ENCODE data around the gene NLRP7.
A peak's percentile ranks its signal among the peaks of the same experiment; 100 is the strongest.
"Not testable (repeated sequence)": the region's sequence is repeated elsewhere in the genome, so short reads cannot be mapped to it uniquely, and the experiment has no call there.

The NLRP7 gene

GRCh38 chr19:54947381-54947780 lies at the start of gene NLRP7:
Gene NLRP7 (minus strand): TSS chr19:54947530.
- no peak for DNase-seq

GRCh38 chr19:54995561-54995960 lies 48.2 kb upstream of the NLRP7 start:
- no peak for DNase-seq

GRCh38 chr19:54989531-54989930 lies 42.2 kb upstream of the NLRP7 start:
- DNase-seq, result not testable (repeated sequence)

GRCh38 chr19:54982562-54982961 lies 35.2 kb upstream of the NLRP7 start:
- DNase-seq, result not testable (repeated sequence)

GRCh38 chr19:54973229-54974090 lies 26.1 kb upstream of the NLRP7 start:
- not testable (repeated sequence) for DNase-seq

DNA sequence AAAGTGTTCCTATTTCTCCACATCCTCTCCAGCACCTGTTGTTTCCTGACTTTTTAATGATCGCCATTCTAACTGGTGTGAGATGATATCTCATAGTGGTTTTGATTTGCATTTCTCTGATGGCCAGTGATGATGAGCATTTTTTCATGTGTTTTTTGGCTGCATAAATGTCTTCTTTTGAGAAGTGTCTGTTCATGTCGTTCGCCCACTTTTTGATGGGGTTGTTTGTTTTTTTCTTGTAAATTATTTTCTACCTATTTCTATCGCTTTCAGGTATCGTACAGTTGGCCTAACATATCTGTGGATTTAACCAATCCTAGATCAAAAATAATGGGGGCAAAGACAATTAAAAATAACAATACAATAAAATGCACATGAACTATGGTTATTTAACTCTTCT lies 24.1 kb upstream of the NLRP7 start:
- not testable (repeated sequence) for DNase-seq

GRCh38 chr19:54969647-54970046 lies 22.3 kb upstream of the NLRP7 start:
- DNase-seq, result no peak

GRCh38 chr19:54967611-54968010 lies 20.3 kb upstream of the NLRP7 start:
- no peak for DNase-seq

DNA sequence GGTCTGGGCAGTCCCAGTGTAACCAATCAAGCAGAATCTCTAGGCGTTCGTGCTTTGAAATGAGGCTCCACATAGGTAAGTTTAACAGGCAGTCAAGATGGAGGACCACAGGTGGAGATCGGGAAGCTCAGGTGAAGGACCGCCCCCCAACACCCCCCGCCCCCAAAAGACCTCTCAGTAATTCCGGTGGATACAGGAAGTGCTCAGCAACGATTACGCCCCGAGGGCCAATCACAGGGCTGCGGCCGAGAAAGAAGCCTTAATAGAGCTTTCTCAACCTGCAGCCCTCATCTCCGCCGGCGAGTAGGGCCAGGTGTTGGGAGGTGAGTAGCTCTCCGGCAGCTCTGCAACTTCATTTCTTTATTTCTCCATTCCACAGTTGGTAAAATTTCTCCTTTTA lies 17.7 kb upstream of the NLRP7 start:
- DNase-seq, result peak; percentile 3

GRCh38 chr19:54959840-54960239 lies 12.5 kb upstream of the NLRP7 start:
- DNase-seq, result no peak

DNA sequence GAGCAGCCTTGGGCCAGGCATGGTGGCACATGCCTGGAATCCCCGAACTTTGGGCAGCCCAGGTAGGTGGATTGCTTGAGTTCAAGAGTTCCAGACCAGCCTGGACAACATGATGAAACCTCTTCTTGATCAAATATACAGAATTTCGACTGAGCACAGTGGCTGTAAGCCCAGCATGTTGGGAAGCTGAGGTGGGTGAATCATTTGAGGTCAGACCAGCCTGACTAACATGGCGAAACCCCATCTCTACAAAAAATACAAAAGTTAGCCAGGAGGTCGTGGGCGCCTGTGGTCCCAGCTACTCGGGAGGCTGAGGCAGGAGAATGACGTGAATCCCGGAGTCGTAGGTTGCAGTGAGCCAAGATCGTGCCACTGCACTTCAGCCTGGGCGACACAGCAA lies 8.0 kb upstream of the NLRP7 start:
- no peak for DNase-seq

DNA sequence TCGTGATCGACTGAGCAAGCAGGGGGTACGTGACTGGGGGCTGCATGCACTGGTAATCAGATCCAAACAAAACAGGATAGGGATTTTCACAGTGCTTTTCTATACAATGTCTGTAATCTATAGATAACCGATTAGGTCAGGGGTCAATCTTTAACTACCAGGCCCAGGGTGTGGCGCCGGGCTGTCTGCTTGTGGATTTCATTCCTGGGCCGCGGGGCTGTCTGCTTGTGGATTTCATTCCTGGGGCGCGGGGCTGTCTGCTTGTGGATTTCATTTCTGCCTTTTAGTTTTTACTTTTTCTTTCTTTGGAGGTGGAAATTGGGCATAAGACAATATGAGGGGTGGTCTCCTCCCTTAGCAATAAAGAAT lies 6.0 kb upstream of the NLRP7 start:
- not testable (repeated sequence) for DNase-seq

- DNase-seq, result no peak
Measured at GRCh38 chr19:54952591-54953344, 5.4 kb upstream of the NLRP7 start.

DNA sequence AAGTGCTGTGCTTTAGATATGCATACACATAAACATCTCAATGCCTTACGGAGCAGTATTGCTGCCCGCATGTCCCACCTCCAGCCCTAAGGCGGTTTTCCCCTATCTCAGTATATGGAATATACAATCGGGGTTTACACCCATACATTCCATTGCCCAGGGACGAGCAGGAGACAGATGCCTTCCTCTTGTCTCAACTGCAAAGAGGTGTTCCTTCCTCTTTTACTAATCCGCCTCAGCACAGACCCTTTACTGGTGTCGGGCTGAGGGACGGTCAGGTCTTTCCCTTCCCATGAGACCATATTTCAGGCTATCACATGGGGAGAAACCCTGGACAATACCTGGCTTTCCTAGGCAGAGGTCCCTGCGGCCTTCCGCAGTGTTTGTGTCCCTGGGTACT lies 3.2 kb upstream of the NLRP7 start:
- DNase-seq, result not testable (repeated sequence)

DNA sequence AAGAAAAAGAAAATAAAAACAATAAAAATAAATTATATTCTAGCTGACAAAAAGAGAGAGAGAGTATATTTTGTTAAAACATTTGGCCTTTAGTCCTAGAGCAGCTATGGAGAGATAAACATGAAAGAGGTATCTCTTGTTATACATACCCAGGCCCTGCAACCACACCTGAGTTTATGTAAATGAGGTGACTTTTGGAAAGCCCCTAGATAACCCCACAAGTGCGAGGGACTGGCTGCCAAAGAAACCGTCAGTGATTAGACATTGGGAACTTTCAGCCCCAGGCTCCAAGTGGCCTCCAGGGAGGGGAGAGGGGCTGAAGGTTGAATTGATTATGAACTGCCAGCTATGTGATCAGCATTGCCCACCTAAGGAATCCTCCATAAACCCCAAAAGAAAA lies 2.1 kb upstream of the NLRP7 start:
- DNase-seq, result no peak

- DNase-seq, result not testable (repeated sequence)
Measured at GRCh38 chr19:54943772-54944361, 3.5 kb downstream of the NLRP7 start.

- DNase-seq, result not testable (repeated sequence)
Measured at GRCh38 chr19:54939538-54939937, 7.8 kb downstream of the NLRP7 start.

DNA sequence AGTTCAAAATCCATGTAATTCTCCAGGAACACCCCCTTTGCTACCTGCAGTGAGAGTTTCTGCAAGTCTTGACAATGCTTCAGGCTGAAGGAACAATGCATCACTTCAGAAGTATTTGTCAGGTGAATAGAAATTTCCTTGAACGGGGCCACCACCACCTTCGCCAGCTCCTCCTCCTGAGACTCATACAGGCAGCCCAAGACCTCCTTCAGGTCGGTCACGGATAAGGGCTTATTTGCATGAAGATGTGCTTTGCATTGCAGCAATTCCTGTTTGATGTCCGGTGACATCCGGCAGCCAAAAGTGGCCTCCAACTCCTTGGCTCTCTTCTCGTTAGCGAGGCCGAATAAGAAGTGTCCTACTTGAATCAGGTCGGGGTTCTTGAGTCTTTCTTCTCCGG lies 8.4 kb downstream of the NLRP7 start:
- no peak for DNase-seq

- DNase-seq, result no peak
Measured at GRCh38 chr19:54937926-54938325, 9.4 kb downstream of the NLRP7 start.

GRCh38 chr19:54928299-54928698 lies 19.0 kb downstream of the NLRP7 start:
- DNase-seq, result no peak

DNA sequence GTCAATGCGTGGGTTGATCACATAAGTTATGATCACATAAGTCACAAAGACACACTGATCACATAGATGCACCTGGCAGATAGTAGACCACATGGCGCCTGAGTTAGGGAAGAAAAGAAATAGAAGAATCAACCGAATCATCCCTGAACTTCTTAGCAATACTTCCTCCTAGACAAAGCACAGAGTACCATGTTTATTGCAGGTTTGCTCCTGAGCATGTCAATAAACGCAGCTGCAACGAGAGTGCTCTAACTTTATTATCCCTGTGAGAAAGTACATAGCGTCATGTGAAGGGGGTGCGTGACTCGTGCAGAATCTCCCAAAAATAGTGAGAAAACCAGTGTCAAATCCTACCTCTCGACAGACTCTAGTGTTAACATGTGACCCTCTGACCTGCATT lies 24.1 kb downstream of the NLRP7 start:
- no peak for DNase-seq

DNA sequence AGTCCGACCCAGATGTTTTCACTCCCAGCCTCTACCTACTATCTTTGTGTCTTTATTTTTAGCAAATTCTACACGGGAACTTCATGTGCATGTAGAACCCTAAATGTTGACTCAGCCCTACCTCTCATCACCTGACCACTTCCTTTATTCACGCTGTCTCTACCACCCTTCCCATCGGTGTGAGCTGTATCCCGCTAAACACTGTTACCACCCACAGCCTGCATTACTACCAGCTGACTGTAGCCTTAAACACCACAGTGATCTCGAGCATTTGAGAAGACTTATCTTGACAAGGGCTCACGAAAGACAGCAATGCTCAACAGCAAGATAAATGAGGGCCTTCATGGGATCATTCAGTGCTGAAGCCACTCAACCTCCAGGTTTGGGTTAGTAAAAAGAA lies 26.2 kb downstream of the NLRP7 start:
- no peak for DNase-seq

- DNase-seq, result not testable (repeated sequence)
Measured at GRCh38 chr19:54919646-54920563, 27.4 kb downstream of the NLRP7 start.

All from CD4-positive, alpha-beta T cell treated with Interleukin-6 for 4 hours (primary cell).